GM12878 (cell line): ENCODE data around the gene CAMK2D. TPM values are rescaled to one million over a fixed set of nuclear protein-coding genes. Genes with fewer than 3 reads are reported as not detected.

Source experiments
- ATAC-seq: fragments of 200-7000 bp; cut with Tn5 transposase; 3 replicates; pipeline ENCODE4 v1.9.1; 2020; ENCODE audit warnings: mild to moderate bottlenecking, moderate library complexity
- BruUV-seq: library from RNA; stranded (reverse); fragments of 400-500 nt; replicated peaks from 2 replicates; lab custom pipeline; 2021; lab: Mats Ljungman, UMichigan
- CTCF ChIA-PET: fragments of 300-600 bp; sonication (Branson Sonifier 250); formaldehyde crosslinking; extraction: SDS; loops from one replicate; lab custom pipeline; 2021; ENCODE audit warnings: inconsistent platforms; lab: Yijun Ruan, JAX
- POLR2A ChIA-PET: fragments of 350-600 bp; formaldehyde crosslinking; extraction: SDS; loops from one replicate; lab custom pipeline; 2021; ENCODE audit warnings: inconsistent platforms; lab: Charles Lee
- RAD21 ChIA-PET: fragments of 300-600 bp; sonication (Branson Sonifier 250); formaldehyde crosslinking; loops from one replicate; lab custom pipeline; 2023; ENCODE audit warnings: antibody characterized with exemption; ENCODE audit not compliant: unreplicated experiment; lab: Charles Lee
- SMC1A ChIA-PET: fragments of 300-600 bp; sonication (Branson Sonifier 250); formaldehyde crosslinking; loops from one replicate; lab custom pipeline; 2023; ENCODE audit not compliant: unreplicated experiment, uncharacterized antibody; lab: Charles Lee
- DNase-seq: peaks from one replicate; pipeline ENCODE4 v3.0.0-alpha.2; 2011; ENCODE audit warnings: low read depth, low spot score
- FAIRE-seq: peaks from 3 replicates; lab custom pipeline; 2011; peaks lifted over from hg19 to GRCh38; lab: Jason Lieb, UNC
- H2AFZ ChIP-seq: 2 replicates; pipeline ENCODE4 v1.6.0; 2011; ENCODE audit warnings: low read depth, low read length, control low read depth; ENCODE audit not compliant: control insufficient read depth
- H3K27ac ChIP-seq: 2 replicates; pipeline ENCODE4 v1.5.1; 2011; ENCODE audit warnings: control low read depth; ENCODE audit not compliant: control insufficient read depth, insufficient read depth
- H3K27me3 ChIP-seq, 2 experiments: replicated peaks in 1 of 2; 2 replicates each; pipeline versions ENCODE4 v1.6.0 to v1.6.1; 2011; ENCODE audit warnings: low read length in 1 of 2; ENCODE audit not compliant: control insufficient read depth in 2 of 2, insufficient read depth in 2 of 2
- H3K36me3 ChIP-seq, 2 experiments: 2 replicates each; pipeline ENCODE4 v1.5.1; 2011; ENCODE audit warnings: low read length in 1 of 2; ENCODE audit not compliant: control insufficient read depth in 2 of 2, insufficient read depth in 2 of 2
- H3K4me1 ChIP-seq: 2 replicates; pipeline ENCODE4 v1.6.1; 2011; ENCODE audit warnings: mild to moderate bottlenecking, low read length, moderate library complexity, mixed read lengths; ENCODE audit not compliant: control insufficient read depth, insufficient read depth
- H3K4me2 ChIP-seq: 2 replicates; pipeline ENCODE4 v1.6.0; 2011; ENCODE audit warnings: control low read depth; ENCODE audit not compliant: control insufficient read depth, insufficient read depth
- H3K4me3 ChIP-seq: fragments of 200-600 bp; sonication (generic); 2 replicates; pipeline ENCODE4 v1.5.1; 2016
- H3K79me2 ChIP-seq: 2 replicates; pipeline ENCODE4 v1.6.0; 2011; ENCODE audit warnings: low read length; ENCODE audit not compliant: control insufficient read depth, insufficient read depth
- H3K9ac ChIP-seq: 2 replicates; pipeline ENCODE4 v1.8.0; 2011; ENCODE audit warnings: low read length, control low read depth, mixed read lengths; ENCODE audit not compliant: control insufficient read depth, insufficient read depth
- H3K9me3 ChIP-seq: replicated peaks from 3 replicates; pipeline ENCODE4 v1.5.1; 2011; ENCODE audit warnings: mild to moderate bottlenecking, low read length; ENCODE audit not compliant: control insufficient read depth, insufficient read depth
- H4K20me1 ChIP-seq: 2 replicates; pipeline ENCODE4 v1.6.0; 2011; ENCODE audit not compliant: control insufficient read depth, insufficient read depth
- BRCA1 ChIP-seq: IDR thresholded peaks from 2 replicates; pipeline ENCODE4 v1.6.1; 2011; ENCODE audit warnings: low read depth, low read length, improper control_type of control experiment
- CBX5 ChIP-seq: sonication (generic); IDR thresholded peaks from 2 replicates; pipeline ENCODE4 v1.6.1; 2016; ENCODE audit warnings: low read depth, moderate library complexity, mild to moderate bottlenecking, inconsistent platforms
- ETV6 ChIP-seq, 2 experiments: fragments of 450-650 bp in 1 of 2; IDR thresholded peaks in 1 of 2; conservative IDR thresholded peaks in 1 of 2; 2 replicates each; pipeline ENCODE4 v1.6.1; 2014; ENCODE audit warnings: antibody characterized with exemption in 1 of 2, borderline replicate concordance in 1 of 2, low read depth in 1 of 2, mild to moderate bottlenecking in 1 of 2, moderate library complexity in 1 of 2
- FOXM1 ChIP-seq: IDR thresholded peaks from 2 replicates; pipeline ENCODE4 v1.6.1; 2012; ENCODE audit warnings: low read depth, mild to moderate bottlenecking, inconsistent platforms, low read length, moderate library complexity
- KLF5 ChIP-seq: fragments of 450-650 bp; IDR thresholded peaks from 2 replicates; pipeline ENCODE4 v1.6.1; 2014; ENCODE audit warnings: mild to moderate bottlenecking; ENCODE audit not compliant: partially characterized antibody
- MTA3 ChIP-seq: IDR thresholded peaks from 2 replicates; pipeline ENCODE4 v1.6.1; 2012; ENCODE audit warnings: low read length, inconsistent platforms, borderline replicate concordance
- MYB ChIP-seq: fragments of 150-350 bp; IDR thresholded peaks from 2 replicates; pipeline ENCODE4 v1.6.1; 2014; ENCODE audit warnings: mild to moderate bottlenecking, low read depth, low read length, borderline replicate concordance
- RBBP5 ChIP-seq: fragments of 200-600 bp; sonication (generic); conservative IDR thresholded peaks from 2 replicates; pipeline ENCODE4 v1.6.1; 2016
- SIN3A ChIP-seq: IDR thresholded peaks from 2 replicates; pipeline ENCODE4 v1.6.1; 2012; ENCODE audit warnings: low read depth, low read length, improper control_type of control experiment
- SREBF1 ChIP-seq: IDR thresholded peaks from 2 replicates; pipeline ENCODE4 v1.6.1; 2012; ENCODE audit warnings: mild to moderate bottlenecking, low read length
- TCF3 ChIP-seq: IDR thresholded peaks from 2 replicates; pipeline ENCODE4 v1.6.1; 2012; ENCODE audit warnings: low read depth, mild to moderate bottlenecking, low read length, borderline replicate concordance; ENCODE audit not compliant: insufficient read depth
- WGBS: methylation state at CpG from one replicate; pipeline ENCODE4 v1.1.6; 2016; ENCODE audit warnings: low lambda C conversion rate; ENCODE audit not compliant: insufficient replicate concordance, insufficient coverage; ENCODE audit errors: missing lambda C conversion rate; 5-methylcytosine and 5-hydroxymethylcytosine counted together
- in situ Hi-C: fragments of 300-500 bp; cut with MboI; formaldehyde crosslinking; loops from 9 replicates; pipeline ENCODE4 v1.14.3; 2018; ENCODE audit warnings: mixed read lengths
- intact Hi-C: fragments of 100-400 bp; cut with micrococcal nuclease; formaldehyde crosslinking; loops from one replicate; pipeline ENCODE4 v1.14.2; 2022; ENCODE audit not compliant: unreplicated experiment
- polyA plus RNA-seq, 11 experiments: library from polyadenylated mRNA; depleted of rRNA in 4 of 11; unstranded in 6 of 11; stranded (reverse) in 5 of 11; fragments of >200 nt; fragmentation: Nextera tagmentation in 4 of 11; fragmentation: Illumina TruSeq in 1 of 11; extraction: Ambion mirVana in 4 of 11; extraction: Trizol in 1 of 11; gene quantifications; 1 replicate in 1 of 11; 2 replicates in 10 of 11; pipeline versions ENCODE4 v1.2.1 to v1.2.3, GENCODE V29; 2011 to 2016; ENCODE audit warnings: inconsistent platforms in 2 of 11, missing spikeins in 2 of 11, low read depth in 1 of 11
- total RNA-seq, 4 experiments: library from RNA; depleted of rRNA in 3 of 4; stranded (reverse); fragments of >200 nt in 3 of 4; fragmentation: Illumina TruSeq in 1 of 4; extraction: Trizol in 1 of 4; gene quantifications; 2 replicates each; pipeline versions ENCODE4 v1.2.1 to v1.2.3, GENCODE V29; 2013 to 2021
- TF ChIP-seq, protein P1 (sequence below): fragments of 450-650 bp; IDR thresholded peaks from 2 replicates; pipeline ENCODE4 v1.6.1; 2018; ENCODE audit warnings: borderline replicate concordance, mild to moderate bottlenecking; ENCODE audit not compliant: partially characterized antibody
- TF ChIP-seq, protein P2 (sequence below): fragments of 450-650 bp; IDR thresholded peaks from 2 replicates; pipeline ENCODE4 v1.6.1; 2017; ENCODE audit warnings: mild to moderate bottlenecking, low read depth, inconsistent platforms; ENCODE audit not compliant: poor library complexity, severe bottlenecking
- TF ChIP-seq, protein P3 (sequence below): fragments of 450-650 bp; IDR thresholded peaks from 2 replicates; pipeline ENCODE4 v1.6.1; 2017; ENCODE audit warnings: borderline replicate concordance

The CAMK2D gene
- total and polyA plus RNA-seq, 10 of the 15 experiments (the other 5 are each of a cell fraction or from before 2014, with no cell fraction given) = 6.9 to 88.5 (median 12.9) TPM

DNA sequence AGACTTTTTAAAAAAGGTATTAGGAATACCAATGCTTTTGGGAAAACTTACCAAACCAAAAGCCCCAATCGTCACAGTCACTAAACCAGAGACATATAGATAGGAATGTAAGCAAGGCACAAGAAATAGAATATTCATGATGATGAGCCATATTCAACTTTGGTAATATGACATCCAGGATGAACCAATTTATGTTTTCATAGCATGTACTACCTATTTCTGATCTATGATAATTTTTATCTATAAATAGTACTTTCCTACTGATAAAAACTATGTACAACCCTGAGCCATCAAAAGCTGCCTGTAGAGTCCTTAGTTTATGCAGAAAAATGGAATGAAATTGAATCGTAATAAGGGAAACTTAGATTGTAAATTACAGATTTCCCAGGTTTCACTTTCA is 18.9 kb downstream of the CAMK2D start:
- in situ Hi-C loops (no loop called here), intact Hi-C loops (no loop called here)
- WGBS = 50% methylated on average over 2 of the region's 2 CpGs
- H3K4me1 ChIP-seq = no peaks in the 10 kb centered on the region
- H3K9me3 ChIP-seq = peaks cover 2% of the 10 kb centered on the region; the same call in 2 of the 3 replicates
- H3K27me3 ChIP-seq = no peaks in the 10 kb centered on the region
- ChIA-PET CTCF (interaction anchor here (1.7 kb wide), 1 partner anchor 9 kb away, joined by 3 read pairs; no protein-coding TSS in a partner anchor), RAD21 (no interaction called here), POLR2A (no interaction called here), SMC1A (interaction anchor here (1.9 kb wide), 1 partner anchor 9 kb away, joined by 8 read pairs; no protein-coding TSS in a partner anchor)
- BruUV-seq = no TSS peak
- no peak for ATAC-seq
- no peak for FAIRE-seq
- H3K9ac ChIP-seq = no peak overlapping the region
- no peak for DNase-seq
- H3K4me3 ChIP-seq = no peak overlapping the region
- H2AFZ ChIP-seq = no peak overlapping the region
- H4K20me1 ChIP-seq = no peaks in the 10 kb centered on the region
- no peak overlapping the region for H3K4me2 ChIP-seq
- peaks cover 2 to 8% of the 10 kb centered on the region in 2 experiments; a peak in 1 of 4 replicates for H3K36me3 ChIP-seq
- peaks cover 2% of the 10 kb centered on the region for H3K79me2 ChIP-seq
- no peak overlapping the region for H3K27ac ChIP-seq
- TF ChIP-seq RBBP5 = no peak
- TF ChIP-seq, protein P1, sequence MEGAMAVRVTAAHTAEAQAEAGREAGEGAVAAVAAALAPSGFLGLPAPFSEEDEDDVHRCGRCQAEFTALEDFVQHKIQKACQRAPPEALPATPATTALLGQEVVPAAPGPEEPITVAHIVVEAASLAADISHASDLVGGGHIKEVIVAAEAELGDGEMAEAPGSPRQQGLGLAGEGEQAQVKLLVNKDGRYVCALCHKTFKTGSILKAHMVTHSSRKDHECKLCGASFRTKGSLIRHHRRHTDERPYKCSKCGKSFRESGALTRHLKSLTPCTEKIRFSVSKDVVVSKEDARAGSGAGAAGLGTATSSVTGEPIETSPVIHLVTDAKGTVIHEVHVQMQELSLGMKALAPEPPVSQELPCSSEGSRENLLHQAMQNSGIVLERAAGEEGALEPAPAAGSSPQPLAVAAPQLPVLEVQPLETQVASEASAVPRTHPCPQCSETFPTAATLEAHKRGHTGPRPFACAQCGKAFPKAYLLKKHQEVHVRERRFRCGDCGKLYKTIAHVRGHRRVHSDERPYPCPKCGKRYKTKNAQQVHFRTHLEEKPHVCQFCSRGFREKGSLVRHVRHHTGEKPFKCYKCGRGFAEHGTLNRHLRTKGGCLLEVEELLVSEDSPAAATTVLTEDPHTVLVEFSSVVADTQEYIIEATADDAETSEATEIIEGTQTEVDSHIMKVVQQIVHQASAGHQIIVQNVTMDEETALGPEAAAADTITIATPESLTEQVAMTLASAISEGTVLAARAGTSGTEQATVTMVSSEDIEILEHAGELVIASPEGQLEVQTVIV = no peak
- no peak for TF ChIP-seq SIN3A
- TF ChIP-seq CBX5 = no peak
- TF ChIP-seq, protein P2, sequence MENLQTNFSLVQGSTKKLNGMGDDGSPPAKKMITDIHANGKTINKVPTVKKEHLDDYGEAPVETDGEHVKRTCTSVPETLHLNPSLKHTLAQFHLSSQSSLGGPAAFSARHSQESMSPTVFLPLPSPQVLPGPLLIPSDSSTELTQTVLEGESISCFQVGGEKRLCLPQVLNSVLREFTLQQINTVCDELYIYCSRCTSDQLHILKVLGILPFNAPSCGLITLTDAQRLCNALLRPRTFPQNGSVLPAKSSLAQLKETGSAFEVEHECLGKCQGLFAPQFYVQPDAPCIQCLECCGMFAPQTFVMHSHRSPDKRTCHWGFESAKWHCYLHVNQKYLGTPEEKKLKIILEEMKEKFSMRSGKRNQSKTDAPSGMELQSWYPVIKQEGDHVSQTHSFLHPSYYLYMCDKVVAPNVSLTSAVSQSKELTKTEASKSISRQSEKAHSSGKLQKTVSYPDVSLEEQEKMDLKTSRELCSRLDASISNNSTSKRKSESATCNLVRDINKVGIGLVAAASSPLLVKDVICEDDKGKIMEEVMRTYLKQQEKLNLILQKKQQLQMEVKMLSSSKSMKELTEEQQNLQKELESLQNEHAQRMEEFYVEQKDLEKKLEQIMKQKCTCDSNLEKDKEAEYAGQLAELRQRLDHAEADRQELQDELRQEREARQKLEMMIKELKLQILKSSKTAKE = no peak
- TF ChIP-seq, protein P3, sequence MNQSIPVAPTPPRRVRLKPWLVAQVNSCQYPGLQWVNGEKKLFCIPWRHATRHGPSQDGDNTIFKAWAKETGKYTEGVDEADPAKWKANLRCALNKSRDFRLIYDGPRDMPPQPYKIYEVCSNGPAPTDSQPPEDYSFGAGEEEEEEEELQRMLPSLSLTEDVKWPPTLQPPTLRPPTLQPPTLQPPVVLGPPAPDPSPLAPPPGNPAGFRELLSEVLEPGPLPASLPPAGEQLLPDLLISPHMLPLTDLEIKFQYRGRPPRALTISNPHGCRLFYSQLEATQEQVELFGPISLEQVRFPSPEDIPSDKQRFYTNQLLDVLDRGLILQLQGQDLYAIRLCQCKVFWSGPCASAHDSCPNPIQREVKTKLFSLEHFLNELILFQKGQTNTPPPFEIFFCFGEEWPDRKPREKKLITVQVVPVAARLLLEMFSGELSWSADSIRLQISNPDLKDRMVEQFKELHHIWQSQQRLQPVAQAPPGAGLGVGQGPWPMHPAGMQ = no peak
- no peak for TF ChIP-seq SREBF1
- TF ChIP-seq ETV6 (conservative IDR thresholded peaks at IDR 0.05 in 1 of 2, IDR thresholded peaks at IDR 0.05 in 1 of 2; ENCODE audit: borderline replicate concordance in 1 of 2, low read depth in 1 of 2) = no peak
- TF ChIP-seq BRCA1 = no peak
- TF ChIP-seq TCF3 = no peak
- no peak for TF ChIP-seq KLF5
- no peak for TF ChIP-seq FOXM1
- no peak for TF ChIP-seq MYB
- no peak for TF ChIP-seq MTA3
- TF ChIP-seq, all 136 proteins: peak for 0
